Thyroid gland (tissue), 4 donors: Measurements from ENCODE around the gene FBXO24. TPM values are rescaled to one million over a fixed set of nuclear protein-coding genes. Genes with fewer than 3 reads are reported as not detected.
A peak's percentile ranks its signal among the peaks of the same experiment; 100 is the strongest.

Experiments used
- DNase-seq, 2 donors: peaks; one replicate each; pipeline ENCODE4 v3.0.0-alpha.2; 2019
- H3K27ac ChIP-seq, 3 donors: fragments of 200-600 bp; sonication (generic); 1 replicate in 2 of 3; 2 replicates in 1 of 3; pipeline ENCODE4 v1.5.1; 2016 to 2019; ENCODE audit warnings: mild to moderate bottlenecking in 1 of 3, moderate library complexity in 1 of 3
- H3K27me3 ChIP-seq: fragments of 200-600 bp; sonication (generic); one replicate; pipeline ENCODE4 v1.5.1; 2019
- H3K36me3 ChIP-seq, 2 donors: fragments of 200-600 bp; sonication (generic); one replicate each; pipeline ENCODE4 v1.5.1; 2016 to 2019
- H3K4me1 ChIP-seq, 2 donors: fragments of 200-600 bp; sonication (generic); one replicate each; pipeline ENCODE4 v1.5.1; 2017 to 2019
- H3K4me3 ChIP-seq, 3 donors: fragments of 200-600 bp; sonication (generic); replicated peaks in 1 of 3; 1 replicate in 2 of 3; 2 replicates in 1 of 3; pipeline ENCODE4 v1.5.1; 2016; ENCODE audit warnings: mild to moderate bottlenecking in 1 of 3
- H3K9me3 ChIP-seq: fragments of 200-600 bp; sonication (generic); one replicate; pipeline ENCODE4 v1.5.1; 2017
- CTCF ChIP-seq, 6 experiments: fragments of 200-600 bp in 3 of 6; fragments of 450-650 bp in 3 of 6; sonication (generic) in 3 of 6; IDR thresholded peaks; one replicate each; pipeline ENCODE4 v1.5.1; 2016 to 2019; ENCODE audit warnings: antibody characterized with exemption in 6 of 6, mild to moderate bottlenecking in 2 of 6, inconsistent platforms in 1 of 6, moderate library complexity in 1 of 6
- POLR2A ChIP-seq, 2 donors: fragments of 450-650 bp; IDR thresholded peaks; one replicate each; pipeline ENCODE4 v1.6.1; 2017; ENCODE audit warnings: antibody characterized with exemption in 2 of 2, mild to moderate bottlenecking in 2 of 2, moderate library complexity in 1 of 2
- WGBS, 2 donors: methylation state at CpG; one replicate each; pipeline ENCODE4 v1.1.5; 2017; 5-methylcytosine and 5-hydroxymethylcytosine counted together
- intact Hi-C: fragments of 100-400 bp; cut with DNase I; formaldehyde crosslinking; loops from one replicate; pipeline ENCODE4 v1.15.1; 2023
- total RNA-seq, 4 donors: library from RNA; depleted of rRNA; stranded (reverse); fragments of >200 nt; gene quantifications; one replicate each; pipeline ENCODE4 v1.2.3, GENCODE V29; 2016

Gene FBXO24
- total RNA-seq, 4 donors from 2014 or later = 0.13 to 0.88 (median 0.50) TPM

GRCh38 chr7:100568176-100568895 lies 17.8 kb upstream of the FBXO24 start:
- H3K27ac ChIP-seq = no peak overlapping the region

GRCh38 chr7:100568896-100569844 lies 17.0 kb upstream of the FBXO24 start:
- peaks cover 12 to 18% of the 10 kb centered on the region in 2 donors for H3K4me1 ChIP-seq
- no peaks in the 10 kb centered on the region for H3K27me3 ChIP-seq
- TF ChIP-seq POLR2A (IDR thresholded peaks at IDR 0.05) = peak in 1 of 2 donors; percentile 15
- TF ChIP-seq CTCF (IDR thresholded peaks at IDR 0.05) = peak in 3 of 6 experiments; percentile 20 to 39 (median 35)
- no peaks in the 10 kb centered on the region for H3K9me3 ChIP-seq
- H3K36me3 ChIP-seq = peaks cover 0 to 3% of the 10 kb centered on the region in 2 donors
- peak; percentile 62 to 72 for DNase-seq
- intact Hi-C loops = loop anchor here (5.0 kb wide), 1 partner anchor 118 kb away; no protein-coding TSS in a partner anchor
- WGBS, 2 donors = 42 to 65% methylated on average over 11 to 26 of the region's 36 CpGs
- peak overlapping the region in 2 of 3 donors; percentile 0 to 46 for H3K27ac ChIP-seq
- H3K4me3 ChIP-seq = peak overlapping the region in 1 of 3 donors; percentile 29

More at GRCh38 chr7:100568176-100568895, 17.8 kb upstream of the FBXO24 start:
- H3K9me3 ChIP-seq = no peaks in the 10 kb centered on the region
- WGBS, 2 donors = 74 to 84% methylated on average over 4 to 6 of the region's 11 CpGs
- TF ChIP-seq CTCF (IDR thresholded peaks at IDR 0.05) = no peak
- no peak for TF ChIP-seq POLR2A (IDR thresholded peaks at IDR 0.05)
- no peaks in the 10 kb centered on the region for H3K27me3 ChIP-seq
- H3K4me3 ChIP-seq = no peak overlapping the region
- H3K4me1 ChIP-seq = peaks cover 12 to 20% of the 10 kb centered on the region in 2 donors
- intact Hi-C loops = loop anchor here (5.0 kb wide), 1 partner anchor 119 kb away; no protein-coding TSS in a partner anchor
- DNase-seq = peak in 1 of 2 donors; percentile 18
- no peaks in the 10 kb centered on the region for H3K36me3 ChIP-seq

GRCh38 chr7:100570954-100571828 lies 14.9 kb upstream of the FBXO24 start:
- TF ChIP-seq POLR2A (IDR thresholded peaks at IDR 0.05) (no peak), CTCF (IDR thresholded peaks at IDR 0.05) (no peak)
- H3K4me3 ChIP-seq = no peak overlapping the region
- H3K9me3 ChIP-seq = no peaks in the 10 kb centered on the region
- H3K4me1 ChIP-seq = peaks cover 12 to 18% of the 10 kb centered on the region in 2 donors
- H3K36me3 ChIP-seq = peaks cover 16% of the 10 kb centered on the region in 2 donors
- H3K27me3 ChIP-seq = no peaks in the 10 kb centered on the region
- 71 to 76% methylated on average over 14 to 18 of the region's 26 CpGs for WGBS, 2 donors
- H3K27ac ChIP-seq = no peak overlapping the region
- no peak for DNase-seq
- intact Hi-C loops = no loop called here

- no peak overlapping the region for H3K4me3 ChIP-seq
- no peaks in the 10 kb centered on the region for H3K9me3 ChIP-seq
- peak; percentile 62 to 70 for DNase-seq
- peaks cover 22% of the 10 kb centered on the region in 2 donors for H3K36me3 ChIP-seq
- no peak for TF ChIP-seq POLR2A (IDR thresholded peaks at IDR 0.05)
- TF ChIP-seq CTCF (IDR thresholded peaks at IDR 0.05) = no peak
- intact Hi-C loops = no loop called here
- no peak overlapping the region for H3K27ac ChIP-seq
- no peaks in the 10 kb centered on the region for H3K27me3 ChIP-seq
- H3K4me1 ChIP-seq = peaks cover 12 to 18% of the 10 kb centered on the region in 2 donors
- 83 to 95% methylated on average over 2 of the region's 2 CpGs for WGBS, 2 donors
Measured at GRCh38 chr7:100571829-100572116, 14.4 kb upstream of the FBXO24 start.
